Cardiac muscle cell (in vitro differentiated cells and primary cell): ENCODE data around the gene PP2D1. TPM values are rescaled to one million over a fixed set of nuclear protein-coding genes. Genes with fewer than 3 reads are reported as not detected.

ENCODE experiments used
- DNase-seq, 2 donors: peaks; one replicate each; pipeline versions ENCODE4 v3.0.0 to v3.0.0-alpha.2; 2010 to 2017; ENCODE audit warnings: low read depth in 1 of 2, low spot score in 1 of 2
- H3K27ac ChIP-seq: fragments of 200-600 bp; sonication (generic); 2 replicates; pipeline ENCODE4 v1.5.1; 2016
- H3K27me3 ChIP-seq: fragments of 200-600 bp; sonication (generic); 2 replicates; pipeline ENCODE4 v1.6.0; 2016; ENCODE audit warnings: control low read depth
- H3K36me3 ChIP-seq: fragments of 200-600 bp; sonication (generic); 2 replicates; pipeline ENCODE4 v1.5.1; 2016; ENCODE audit warnings: control low read depth
- H3K4me1 ChIP-seq: fragments of 200-600 bp; sonication (generic); 2 replicates; pipeline ENCODE4 v1.8.1; 2017; ENCODE audit warnings: low read depth, mild to moderate bottlenecking, mixed run types
- H3K4me3 ChIP-seq: fragments of 200-600 bp; sonication (generic); 2 replicates; pipeline ENCODE4 v1.5.1; 2016; ENCODE audit warnings: mild to moderate bottlenecking
- H3K9me3 ChIP-seq: fragments of 200-600 bp; sonication (generic); 2 replicates; pipeline ENCODE4 v1.5.1; 2017; ENCODE audit warnings: low read depth, mild to moderate bottlenecking, control low read depth
- CTCF ChIP-seq: IDR thresholded peaks from 2 replicates; pipeline ENCODE4 v1.5.1; 2012; ENCODE audit warnings: low read depth, mild to moderate bottlenecking, low read length
- polyA plus RNA-seq: library from polyadenylated mRNA; unstranded; fragments of >200 nt; fragmentation: Nextera tagmentation; extraction: Ambion mirVana; gene quantifications from 2 replicates; pipeline ENCODE4 v1.2.1, GENCODE V29; 2016
- total RNA-seq: library from RNA; depleted of rRNA; stranded (reverse); fragments of >200 nt; gene quantifications from 2 replicates; pipeline ENCODE4 v1.2.3, GENCODE V29; 2016

The PP2D1 gene
- total RNA-seq (not detected in 2 replicates), polyA plus RNA-seq (0.13 and 0.27 TPM in 2 replicates)

GRCh38 chr3:20012164-20012563, at the start of gene PP2D1:
TSS of gene PP2D1 (minus strand) at chr3:20012264. CDS start at chr3:20012072, 192 bp downstream.
- no peaks in the 10 kb centered on the region for H3K27me3 ChIP-seq
- H3K36me3 ChIP-seq = no peaks in the 10 kb centered on the region
- no peak within 1 kb of the TSS for H3K27ac ChIP-seq
- H3K4me1 ChIP-seq = no peaks in the 10 kb centered on the region
- no peaks in the 10 kb centered on the region for H3K9me3 ChIP-seq
- TF ChIP-seq CTCF = no peak
- no peak for DNase-seq
- no peak within 1 kb of the TSS for H3K4me3 ChIP-seq

- no peak for TF ChIP-seq CTCF
Measured at GRCh38 chr3:20060974-20061685, 49.1 kb upstream of the PP2D1 start.

GRCh38 chr3:20059929-20060328, 47.9 kb upstream of the PP2D1 start:
- H3K9me3 ChIP-seq = no peaks in the 10 kb centered on the region
- H3K36me3 ChIP-seq = no peaks in the 10 kb centered on the region
- no peaks in the 10 kb centered on the region for H3K27me3 ChIP-seq
- no peak overlapping the region for H3K27ac ChIP-seq
- no peak for DNase-seq
- TF ChIP-seq CTCF = no peak
- H3K4me3 ChIP-seq = no peak overlapping the region
- H3K4me1 ChIP-seq = no peaks in the 10 kb centered on the region

More at GRCh38 chr3:20060974-20061685, 49.1 kb upstream of the PP2D1 start:
- H3K27ac ChIP-seq = no peak overlapping the region
- H3K4me3 ChIP-seq = no peak overlapping the region
- H3K9me3 ChIP-seq = no peaks in the 10 kb centered on the region
- peak in 1 of 2 donors; percentile 79 for DNase-seq
- no peaks in the 10 kb centered on the region for H3K4me1 ChIP-seq
- no peaks in the 10 kb centered on the region for H3K36me3 ChIP-seq
- no peaks in the 10 kb centered on the region for H3K27me3 ChIP-seq

- no peak for TF ChIP-seq CTCF
- DNase-seq = peak in 1 of 2 donors; percentile 63
- Histone ChIP-seq H3K4me3 (no peak overlapping the region), H3K4me1 (no peaks in the 10 kb centered on the region), H3K27ac (peak overlapping the region; percentile 48), H3K27me3 (no peaks in the 10 kb centered on the region), H3K36me3 (no peaks in the 10 kb centered on the region), H3K9me3 (no peaks in the 10 kb centered on the region)
Measured at GRCh38 chr3:20057612-20058180, 45.6 kb upstream of the PP2D1 start.

GRCh38 chr3:20056725-20057611, 44.9 kb upstream of the PP2D1 start:
- Histone ChIP-seq H3K36me3 (no peaks in the 10 kb centered on the region), H3K27ac (peak overlapping the region; percentile 48), H3K9me3 (no peaks in the 10 kb centered on the region), H3K27me3 (no peaks in the 10 kb centered on the region), H3K4me3 (no peak overlapping the region), H3K4me1 (no peaks in the 10 kb centered on the region)
- no peak for TF ChIP-seq CTCF
- peak in 1 of 2 donors; percentile 80 for DNase-seq
